HepG2 (cell line): Measurements from ENCODE around the gene TOE1. TPM values are rescaled to one million over a fixed set of nuclear protein-coding genes. Genes with fewer than 3 reads are reported as not detected.

Experiments used
- ATF1 ChIP-seq: IDR thresholded peaks from 2 replicates; pipeline ENCODE4 v1.6.1; 2016; ENCODE audit warnings: mild to moderate bottlenecking, control low read depth
- KIAA2018 ChIP-seq: sonication (generic); formaldehyde crosslinking; IDR thresholded peaks from 2 replicates; pipeline ENCODE4 v1.5.0; 2020; ENCODE audit warnings: mild to moderate bottlenecking, missing genetic modification reagents, borderline replicate concordance
- NFRKB ChIP-seq: fragments of 450-650 bp; IDR thresholded peaks from 2 replicates; pipeline ENCODE4 v1.6.1; 2017
- NR2C2 ChIP-seq: sonication (generic); formaldehyde crosslinking; IDR thresholded peaks from 2 replicates; pipeline ENCODE4 v1.4.0; 2020; ENCODE audit warnings: missing genetic modification reagents, mild to moderate bottlenecking, moderate library complexity, borderline replicate concordance
- PCBP1 ChIP-seq: fragments of 200-400 bp; formaldehyde crosslinking; IDR thresholded peaks from 2 replicates; pipeline ENCODE4 v1.6.1; 2017; ENCODE audit warnings: mild to moderate bottlenecking, low read depth, low read length, borderline replicate concordance
- PCBP2 ChIP-seq: fragments of 200-400 bp; formaldehyde crosslinking; optimal IDR thresholded peaks from 2 replicates; pipeline ENCODE3; 2018; ENCODE audit warnings: low read length, low read depth; ENCODE audit not compliant: poor library complexity, severe bottlenecking
- RFX5 ChIP-seq: IDR thresholded peaks from 2 replicates; pipeline ENCODE4 v1.6.1; 2011; ENCODE audit warnings: low read depth, low read length, improper control_type of control experiment
- SIN3A ChIP-seq: IDR thresholded peaks from 2 replicates; pipeline ENCODE4 v1.6.1; 2011; ENCODE audit warnings: low read depth, mild to moderate bottlenecking, control low read depth, low read length, borderline replicate concordance
- TBX2 ChIP-seq: sonication (generic); formaldehyde crosslinking; IDR thresholded peaks from 2 replicates; pipeline ENCODE4 v1.5.0; 2020; ENCODE audit warnings: missing genetic modification reagents, mild to moderate bottlenecking, borderline replicate concordance
- TIGD3 ChIP-seq: sonication (generic); formaldehyde crosslinking; IDR thresholded peaks from 2 replicates; pipeline ENCODE4 v1.5.1; 2020; ENCODE audit warnings: mild to moderate bottlenecking, missing genetic modification reagents, borderline replicate concordance
- ZHX1 ChIP-seq: sonication (generic); formaldehyde crosslinking; IDR thresholded peaks from 2 replicates; pipeline ENCODE4 v1.8.1; 2022; ENCODE audit warnings: low read depth, mild to moderate bottlenecking, missing genetic modification reagents
- ZNF331 ChIP-seq: sonication (generic); formaldehyde crosslinking; IDR thresholded peaks from 2 replicates; pipeline ENCODE4 v1.4.0; 2020; ENCODE audit warnings: missing genetic modification reagents
- ZNF619 ChIP-seq: sonication (generic); formaldehyde crosslinking; IDR thresholded peaks from 2 replicates; pipeline ENCODE4 v1.4.0; 2020; ENCODE audit warnings: mild to moderate bottlenecking, missing genetic modification reagents
- ZNF652 ChIP-seq: IDR thresholded peaks from 2 replicates; pipeline ENCODE4 v1.6.1; 2016; ENCODE audit warnings: low read depth, borderline replicate concordance
- ZNF784 ChIP-seq: sonication (generic); formaldehyde crosslinking; IDR thresholded peaks from 2 replicates; pipeline ENCODE4 v1.5.1; 2020; ENCODE audit warnings: missing genetic modification reagents, mild to moderate bottlenecking, borderline replicate concordance
- polyA plus RNA-seq, 8 experiments: library from polyadenylated mRNA; depleted of rRNA in 3 of 8; stranded (reverse) in 7 of 8; unstranded in 1 of 8; fragments of >200 nt; fragmentation: Illumina TruSeq in 4 of 8; extraction: Trizol in 4 of 8; gene quantifications; 2 replicates each; pipeline versions ENCODE4 v1.2.1 to v1.2.3, GENCODE V29; 2011 to 2016; ENCODE audit warnings: low read depth in 4 of 8, missing spikeins in 1 of 8, mixed read lengths in 1 of 8; ENCODE audit not compliant: insufficient read depth in 1 of 8
- total RNA-seq, 5 experiments: library from RNA; depleted of rRNA; stranded (reverse); fragments of >200 nt; fragmentation: Illumina TruSeq; extraction: Trizol; gene quantifications; 2 replicates each; pipeline ENCODE4 v1.2.3, GENCODE V29; 2016; ENCODE audit warnings: low read depth in 1 of 5

The TOE1 gene
- total and polyA plus RNA-seq, 2 of the 13 experiments (the other 11 are each of a cell fraction or from before 2014, with no cell fraction given): 14.1 to 19.0 TPM

- peak; percentile 77; the same call in 1 of the 2 replicates for TF ChIP-seq KIAA2018 (CRISPR knock-in tag)
- TF ChIP-seq ZNF784: 0 out of 2 replicates have a peak, but pooled peaks have one; percentile 76
- TF ChIP-seq NR2C2 (CRISPR knock-in tag): peak; percentile 88
- peak; percentile 84; the same call in 1 of the 2 replicates for TF ChIP-seq TIGD3 (CRISPR knock-in tag)
- TF ChIP-seq PCBP2: no peak
- no peak for TF ChIP-seq ZNF331 (CRISPR knock-in tag)
- peak; percentile 67 for TF ChIP-seq ATF1 (CRISPR knock-in tag)
- peak; percentile 90 for TF ChIP-seq TBX2
- peak; percentile 80 for TF ChIP-seq NFRKB
- no peak for TF ChIP-seq ZNF652 (CRISPR knock-in tag)
- TF ChIP-seq ZNF619: no peak; the same call in 1 of the 2 replicates
- 0 out of 2 replicates have a peak, but pooled peaks have one; percentile 47 for TF ChIP-seq PCBP1
- TF ChIP-seq RFX5: no peak
- TF ChIP-seq SIN3A: peak; percentile 73
- TF ChIP-seq ZHX1 (CRISPR knock-in tag): peak; percentile 96
Measured at GRCh38 chr1:45339789-45340558, at the start of gene TOE1, which contains the start of gene MUTYH (continued).
